Measurements from ENCODE around the gene PARD3B. TPM values are rescaled to one million over a fixed set of nuclear protein-coding genes. Genes with fewer than 3 reads are reported as not detected.

PARD3B gene
- polyA plus RNA-seq, 3 donors = not detected

GRCh38 chr2:205347899-205348298, 802.6 kb downstream of the PARD3B start:
- intact Hi-C loops (cut with micrococcal nuclease) = no loop called here
- TF ChIP-seq CTCF (IDR thresholded peaks at IDR 0.05) = no peak
- no peaks in the 10 kb centered on the region for H3K79me2 ChIP-seq (ENCODE audit: insufficient read depth, low read length)
- peaks cover 0 to 5% (median 3%) of the 10 kb centered on the region in 7 donors for H3K9me3 Mint-ChIP-seq
- DNase-seq = no peak
- H3K36me3 Mint-ChIP-seq = no peaks in the 10 kb centered on the region
- no peak overlapping the region for H3K4me2 ChIP-seq (replicated peaks; ENCODE audit: extremely low read depth, low read length, poor library complexity, severe bottlenecking)
- no peaks in the 10 kb centered on the region for H4K20me1 ChIP-seq (ENCODE audit: insufficient read depth, low read length)
- H3K27me3 ChIP-seq (ENCODE audit: control insufficient read depth in 2 of 2, insufficient read depth in 2 of 2, low read length in 2 of 2) = no peaks in the 10 kb centered on the region
- H3K9ac ChIP-seq (ENCODE audit: insufficient read depth, low read length, poor library complexity, severe bottlenecking) = no peak overlapping the region
- H3K4me1 ChIP-seq (ENCODE audit: control insufficient read depth in 1 of 2, insufficient read depth in 2 of 2, low read length in 2 of 2) = no peaks in the 10 kb centered on the region
- no peak overlapping the region for H3K4me3 Mint-ChIP-seq
- H3K36me3 ChIP-seq (replicated peaks in 1 of 2; ENCODE audit: control insufficient read depth in 1 of 2, insufficient read depth in 2 of 2, low read length in 2 of 2) = no peaks in the 10 kb centered on the region
- H3K4me1 Mint-ChIP-seq = peaks cover 7% of the 10 kb centered on the region
- no peaks in the 10 kb centered on the region for H3K9me3 ChIP-seq (replicated peaks in 1 of 2; ENCODE audit: control insufficient read depth in 1 of 2, insufficient read depth in 1 of 2, low read length in 2 of 2)
- H3K4me3 ChIP-seq (replicated peaks in 1 of 3; ENCODE audit: low read depth in 2 of 3, low read length in 3 of 3) = no peak overlapping the region
- WGBS (ENCODE audit: insufficient coverage) = 100% methylated on average over 1 of the region's 2 CpGs
- H3K27ac Mint-ChIP-seq = no peak overlapping the region
- H3K27ac ChIP-seq (ENCODE audit: low read depth in 1 of 2, low read length in 2 of 2) = no peak overlapping the region
- peaks cover 0 to 4% (median 3%) of the 10 kb centered on the region in 3 donors for H3K27me3 Mint-ChIP-seq (ENCODE audit: low read depth in 3 of 3)
- no peak overlapping the region for H2AFZ ChIP-seq (ENCODE audit: insufficient read depth, low read depth, low read length, poor library complexity, severe bottlenecking)

GRCh38 chr2:205352094-205352493, 806.8 kb downstream of the PARD3B start:
- H3K27me3 Mint-ChIP-seq (ENCODE audit: low read depth in 3 of 3) = peaks cover 0 to 3% (median 2%) of the 10 kb centered on the region in 3 donors
- TF ChIP-seq CTCF (IDR thresholded peaks at IDR 0.05) = no peak
- Histone ChIP-seq H3K27me3 (ENCODE audit: control insufficient read depth in 2 of 2, insufficient read depth in 2 of 2, low read length in 2 of 2) (no peaks in the 10 kb centered on the region), H3K27ac (ENCODE audit: low read depth in 1 of 2, low read length in 2 of 2) (no peak overlapping the region), H3K4me3 (replicated peaks in 1 of 3; ENCODE audit: low read depth in 2 of 3, low read length in 3 of 3) (no peak overlapping the region), H4K20me1 (ENCODE audit: insufficient read depth, low read length) (no peaks in the 10 kb centered on the region), H3K36me3 (replicated peaks in 1 of 2; ENCODE audit: control insufficient read depth in 1 of 2, insufficient read depth in 2 of 2, low read length in 2 of 2) (no peaks in the 10 kb centered on the region), H2AFZ (ENCODE audit: insufficient read depth, low read depth, low read length, poor library complexity, severe bottlenecking) (no peak overlapping the region), H3K9ac (ENCODE audit: insufficient read depth, low read length, poor library complexity, severe bottlenecking) (no peak overlapping the region), H3K79me2 (ENCODE audit: insufficient read depth, low read length) (no peaks in the 10 kb centered on the region), H3K9me3 (replicated peaks in 1 of 2; ENCODE audit: control insufficient read depth in 1 of 2, insufficient read depth in 1 of 2, low read length in 2 of 2) (no peaks in the 10 kb centered on the region), H3K4me2 (replicated peaks; ENCODE audit: extremely low read depth, low read length, poor library complexity, severe bottlenecking) (no peak overlapping the region), H3K4me1 (ENCODE audit: control insufficient read depth in 1 of 2, insufficient read depth in 2 of 2, low read length in 2 of 2) (no peaks in the 10 kb centered on the region)
- no peak for DNase-seq
- no peak overlapping the region for H3K4me3 Mint-ChIP-seq
- no peak overlapping the region for H3K27ac Mint-ChIP-seq
- no CpG with 5 or more reads among the region's 3 CpGs for WGBS (ENCODE audit: insufficient coverage)
- peaks cover 7% of the 10 kb centered on the region for H3K4me1 Mint-ChIP-seq
- H3K36me3 Mint-ChIP-seq = no peaks in the 10 kb centered on the region
- intact Hi-C loops (cut with micrococcal nuclease) = no loop called here
- H3K9me3 Mint-ChIP-seq = peaks cover 0 to 4% (median 2%) of the 10 kb centered on the region in 7 donors

Data from CD14-positive monocyte (primary cell).